LHCN-M2 (cell line): ENCODE measurements around the gene TBX3. TPM values are rescaled to one million over a fixed set of nuclear protein-coding genes. Genes with fewer than 3 reads are reported as not detected.

Experiments
- DNase-seq: peaks from one replicate; pipeline ENCODE4 v3.0.0-alpha.2; 2012; ENCODE audit warnings: low read depth
- total RNA-seq: library from RNA; depleted of rRNA; stranded (reverse); fragments of >200 nt; gene quantifications from 2 replicates; pipeline ENCODE4 v1.2.3, GENCODE V29; 2014

The TBX3 gene
- total RNA-seq, 1 experiment from 2014 or later: 19.3 TPM

DNA sequence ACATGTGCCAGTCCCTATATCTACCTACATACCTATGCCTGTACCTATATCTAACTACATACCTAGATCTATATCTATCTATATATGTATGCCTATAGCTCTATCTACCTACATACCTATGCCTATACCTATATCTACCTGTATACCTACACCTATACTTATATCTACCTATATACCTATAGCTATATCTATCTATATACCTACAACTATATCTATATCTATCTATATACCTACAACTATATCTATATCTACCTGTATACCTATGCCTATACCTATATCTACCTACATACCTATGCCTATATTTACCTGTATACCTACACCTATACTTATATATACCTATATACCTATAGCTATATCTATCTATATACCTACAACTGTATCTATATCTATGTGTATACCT, 56.6 kb downstream of the TBX3 start:
- no peak for DNase-seq

DNA sequence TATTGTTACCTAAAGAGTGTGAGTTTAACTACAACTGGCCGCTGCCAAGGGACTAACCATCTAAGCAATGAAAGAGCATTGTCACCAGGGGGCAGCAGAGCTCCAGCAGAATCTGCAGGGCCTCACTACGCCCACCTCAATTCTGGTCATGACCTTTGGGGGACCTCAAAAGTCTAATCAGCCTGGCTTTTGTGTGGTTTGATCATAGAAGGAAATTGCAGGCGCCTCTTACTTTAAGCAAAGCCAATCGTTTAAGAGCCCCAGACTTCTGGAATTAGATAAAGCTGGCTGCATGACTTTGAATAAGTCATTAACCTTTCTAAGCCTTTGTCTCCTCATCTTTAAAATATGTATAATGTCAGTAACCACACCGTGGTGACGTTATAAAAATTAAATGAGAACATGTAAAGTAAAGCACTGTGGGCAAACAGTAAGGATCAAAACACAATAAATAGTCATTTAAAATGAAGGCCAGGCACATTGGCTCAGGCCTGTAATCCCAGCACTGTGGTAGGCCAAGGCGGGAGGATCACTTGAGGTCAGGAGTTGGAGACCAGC, 58.6 kb downstream of the TBX3 start:
- DNase-seq: peak; percentile 55

- DNase-seq: no peak
These were observed 60.2 kb downstream of the TBX3 start for GRCh38 chr12:114623737-114624136.
